ENCODE results near the gene GADL1.

The GADL1 gene

GRCh38 chr3:30729512-30729911 lies 164.9 kb downstream of the GADL1 start:
- Histone ChIP-seq H4K8ac (ENCODE audit: low read length) (no peak overlapping the region), H2BK5ac (ENCODE audit: low read depth, low read length, poor library complexity, severe bottlenecking) (no peak overlapping the region), H4K91ac (ENCODE audit: low read length) (no peak overlapping the region), H2BK15ac (ENCODE audit: low read depth, poor library complexity, severe bottlenecking) (no peak overlapping the region), H2AK5ac (ENCODE audit: low read length, severe bottlenecking) (no peak overlapping the region), H3K4ac (ENCODE audit: low read depth in 1 of 2, low read length in 2 of 2) (no peak overlapping the region), H3K9me3 (ENCODE audit: control insufficient read depth, low read length) (no peaks in the 10 kb centered on the region), H3K27me3 (ENCODE audit: control insufficient read depth in 1 of 2, insufficient read depth in 1 of 2, low read length in 2 of 2) (no peaks in the 10 kb centered on the region), H3K18ac (ENCODE audit: low read depth in 1 of 2, low read length in 2 of 2) (no peak overlapping the region), H3K9ac (ENCODE audit: low read length) (no peak overlapping the region), H3K79me1 (replicated peaks; ENCODE audit: low read length, poor library complexity, severe bottlenecking) (no peaks in the 10 kb centered on the region), H2AFZ (ENCODE audit: low read depth, low read length) (no peak overlapping the region), H3K4me3 (ENCODE audit: insufficient read depth in 1 of 2, low read depth in 1 of 2, low read length in 2 of 2) (no peak overlapping the region), H3K14ac (ENCODE audit: low read length in 2 of 2) (no peak overlapping the region), H2BK120ac (ENCODE audit: low read depth, low read length) (no peak overlapping the region), H3K36me3 (ENCODE audit: control insufficient read depth in 1 of 2, insufficient read depth in 2 of 2, low read depth in 1 of 2, low read length in 2 of 2) (no peaks in the 10 kb centered on the region), H3K27ac (ENCODE audit: low read length, poor library complexity, severe bottlenecking) (no peak overlapping the region), H3K4me1 (ENCODE audit: control insufficient read depth, insufficient read depth, low read depth, low read length) (peaks cover 1% of the 10 kb centered on the region), H2BK12ac (ENCODE audit: low read length in 2 of 2) (no peak overlapping the region), H3K23ac (ENCODE audit: low read length in 2 of 2) (no peak overlapping the region), H3K4me2 (ENCODE audit: low read length, poor library complexity, severe bottlenecking) (no peak overlapping the region)
- WGBS, result 100% methylated on average over 2 of the region's 2 CpGs
- DNase-seq, result no peak

- no peak overlapping the region for H3K9ac ChIP-seq (ENCODE audit: low read length)
- H3K4me2 ChIP-seq (ENCODE audit: low read length, poor library complexity, severe bottlenecking), result no peak overlapping the region
- H3K27ac ChIP-seq (ENCODE audit: low read length, poor library complexity, severe bottlenecking), result no peak overlapping the region
- H2BK120ac ChIP-seq (ENCODE audit: low read depth, low read length), result no peak overlapping the region
- H3K79me1 ChIP-seq (replicated peaks; ENCODE audit: low read length, poor library complexity, severe bottlenecking), result no peaks in the 10 kb centered on the region
- no peak overlapping the region for H2BK15ac ChIP-seq (ENCODE audit: low read depth, poor library complexity, severe bottlenecking)
- no peak overlapping the region for H4K91ac ChIP-seq (ENCODE audit: low read length)
- H2AFZ ChIP-seq (ENCODE audit: low read depth, low read length), result no peak overlapping the region
- no peak overlapping the region for H2BK5ac ChIP-seq (ENCODE audit: low read depth, low read length, poor library complexity, severe bottlenecking)
- H2AK5ac ChIP-seq (ENCODE audit: low read length, severe bottlenecking), result no peak overlapping the region
- H3K9me3 ChIP-seq (ENCODE audit: control insufficient read depth, low read length), result no peaks in the 10 kb centered on the region
- H3K36me3 ChIP-seq (ENCODE audit: control insufficient read depth in 1 of 2, insufficient read depth in 2 of 2, low read depth in 1 of 2, low read length in 2 of 2), result no peaks in the 10 kb centered on the region
- H3K4me1 ChIP-seq (ENCODE audit: control insufficient read depth, insufficient read depth, low read depth, low read length), result peaks cover 1% of the 10 kb centered on the region
- no peak overlapping the region for H3K4me3 ChIP-seq (ENCODE audit: insufficient read depth in 1 of 2, low read depth in 1 of 2, low read length in 2 of 2)
- no peak overlapping the region for H2BK12ac ChIP-seq (ENCODE audit: low read length in 2 of 2)
- H3K18ac ChIP-seq (ENCODE audit: low read depth in 1 of 2, low read length in 2 of 2), result no peak overlapping the region
- no peak overlapping the region for H4K8ac ChIP-seq (ENCODE audit: low read length)
- no peaks in the 10 kb centered on the region for H3K27me3 ChIP-seq (ENCODE audit: control insufficient read depth in 1 of 2, insufficient read depth in 1 of 2, low read length in 2 of 2)
- no peak for DNase-seq
- H3K14ac ChIP-seq (ENCODE audit: low read length in 2 of 2), result no peak overlapping the region
- H3K4ac ChIP-seq (ENCODE audit: low read depth in 1 of 2, low read length in 2 of 2), result no peak overlapping the region
- H3K23ac ChIP-seq (ENCODE audit: low read length in 2 of 2), result no peak overlapping the region
- WGBS, result 100% methylated on average over 1 of the region's 4 CpGs
Observed at GRCh38 chr3:30728143-30728542, 166.3 kb downstream of the GADL1 start.

GRCh38 chr3:30724863-30725262 lies 169.6 kb downstream of the GADL1 start:
- H3K18ac ChIP-seq (ENCODE audit: low read depth in 1 of 2, low read length in 2 of 2), result no peak overlapping the region
- no peak for DNase-seq
- H3K9me3 ChIP-seq (ENCODE audit: control insufficient read depth, low read length), result no peaks in the 10 kb centered on the region
- H3K14ac ChIP-seq (ENCODE audit: low read length in 2 of 2), result no peak overlapping the region
- no peak overlapping the region for H2AFZ ChIP-seq (ENCODE audit: low read depth, low read length)
- WGBS, result 98% methylated on average over 3 of the region's 3 CpGs
- H2BK15ac ChIP-seq (ENCODE audit: low read depth, poor library complexity, severe bottlenecking), result no peak overlapping the region
- no peak overlapping the region for H3K4me2 ChIP-seq (ENCODE audit: low read length, poor library complexity, severe bottlenecking)
- no peaks in the 10 kb centered on the region for H3K27me3 ChIP-seq (ENCODE audit: control insufficient read depth in 1 of 2, insufficient read depth in 1 of 2, low read length in 2 of 2)
- H3K23ac ChIP-seq (ENCODE audit: low read length in 2 of 2), result no peak overlapping the region
- no peak overlapping the region for H4K91ac ChIP-seq (ENCODE audit: low read length)
- H2AK5ac ChIP-seq (ENCODE audit: low read length, severe bottlenecking), result no peak overlapping the region
- no peaks in the 10 kb centered on the region for H3K36me3 ChIP-seq (ENCODE audit: control insufficient read depth in 1 of 2, insufficient read depth in 2 of 2, low read depth in 1 of 2, low read length in 2 of 2)
- H3K27ac ChIP-seq (ENCODE audit: low read length, poor library complexity, severe bottlenecking), result no peak overlapping the region
- no peak overlapping the region for H2BK12ac ChIP-seq (ENCODE audit: low read length in 2 of 2)
- no peak overlapping the region for H3K4ac ChIP-seq (ENCODE audit: low read depth in 1 of 2, low read length in 2 of 2)
- H3K9ac ChIP-seq (ENCODE audit: low read length), result no peak overlapping the region
- no peak overlapping the region for H3K4me3 ChIP-seq (ENCODE audit: insufficient read depth in 1 of 2, low read depth in 1 of 2, low read length in 2 of 2)
- H3K79me1 ChIP-seq (replicated peaks; ENCODE audit: low read length, poor library complexity, severe bottlenecking), result no peaks in the 10 kb centered on the region
- no peak overlapping the region for H2BK120ac ChIP-seq (ENCODE audit: low read depth, low read length)
- no peak overlapping the region for H2BK5ac ChIP-seq (ENCODE audit: low read depth, low read length, poor library complexity, severe bottlenecking)
- H4K8ac ChIP-seq (ENCODE audit: low read length), result no peak overlapping the region
- peaks cover 1% of the 10 kb centered on the region for H3K4me1 ChIP-seq (ENCODE audit: control insufficient read depth, insufficient read depth, low read depth, low read length)

- H4K91ac ChIP-seq (ENCODE audit: low read length), result no peak overlapping the region
- no peak overlapping the region for H3K23ac ChIP-seq (ENCODE audit: low read length in 2 of 2)
- no peak overlapping the region for H3K4ac ChIP-seq (ENCODE audit: low read depth in 1 of 2, low read length in 2 of 2)
- no peaks in the 10 kb centered on the region for H3K79me1 ChIP-seq (replicated peaks; ENCODE audit: low read length, poor library complexity, severe bottlenecking)
- no peak overlapping the region for H3K4me2 ChIP-seq (ENCODE audit: low read length, poor library complexity, severe bottlenecking)
- H3K9ac ChIP-seq (ENCODE audit: low read length), result no peak overlapping the region
- H3K9me3 ChIP-seq (ENCODE audit: control insufficient read depth, low read length), result no peaks in the 10 kb centered on the region
- H3K14ac ChIP-seq (ENCODE audit: low read length in 2 of 2), result no peak overlapping the region
- H3K27me3 ChIP-seq (ENCODE audit: control insufficient read depth in 1 of 2, insufficient read depth in 1 of 2, low read length in 2 of 2), result no peaks in the 10 kb centered on the region
- H4K8ac ChIP-seq (ENCODE audit: low read length), result no peak overlapping the region
- H2AFZ ChIP-seq (ENCODE audit: low read depth, low read length), result no peak overlapping the region
- H3K27ac ChIP-seq (ENCODE audit: low read length, poor library complexity, severe bottlenecking), result no peak overlapping the region
- H2BK120ac ChIP-seq (ENCODE audit: low read depth, low read length), result no peak overlapping the region
- DNase-seq, result no peak
- no peak overlapping the region for H3K18ac ChIP-seq (ENCODE audit: low read depth in 1 of 2, low read length in 2 of 2)
- H2AK5ac ChIP-seq (ENCODE audit: low read length, severe bottlenecking), result no peak overlapping the region
- no peak overlapping the region for H3K4me3 ChIP-seq (ENCODE audit: insufficient read depth in 1 of 2, low read depth in 1 of 2, low read length in 2 of 2)
- WGBS, result no CpG with 5 or more reads among the region's 1 CpG
- H2BK5ac ChIP-seq (ENCODE audit: low read depth, low read length, poor library complexity, severe bottlenecking), result no peak overlapping the region
- no peaks in the 10 kb centered on the region for H3K36me3 ChIP-seq (ENCODE audit: control insufficient read depth in 1 of 2, insufficient read depth in 2 of 2, low read depth in 1 of 2, low read length in 2 of 2)
- H3K4me1 ChIP-seq (ENCODE audit: control insufficient read depth, insufficient read depth, low read depth, low read length), result no peaks in the 10 kb centered on the region
- no peak overlapping the region for H2BK15ac ChIP-seq (ENCODE audit: low read depth, poor library complexity, severe bottlenecking)
- no peak overlapping the region for H2BK12ac ChIP-seq (ENCODE audit: low read length in 2 of 2)
Observed at GRCh38 chr3:30723211-30723610, 171.2 kb downstream of the GADL1 start.

Data from mesenchymal stem cell (in vitro differentiated cells and primary cell).